A549 (cell line): Measurements from ENCODE around the gene PRR7. TPM values are rescaled to one million over a fixed set of nuclear protein-coding genes. Genes with fewer than 3 reads are reported as not detected.

Experiments used
- ATAC-seq, 2 experiments: fragments of 200-7000 bp in 1 of 2; fragments of >200 bp in 1 of 2; cut with Nextera tagmentation in 1 of 2; cut with Tn5 transposase in 1 of 2; 3 replicates each; pipeline versions ENCODE4 v1.8.0 to v1.9.1; 2018 to 2020; ENCODE audit warnings: mild to moderate bottlenecking in 1 of 2, moderate library complexity in 1 of 2
- CTCF ChIA-PET: fragments of 300-600 bp; sonication (Branson Sonifier 250); formaldehyde crosslinking; extraction: SDS; loops from one replicate; lab custom pipeline; 2021; ENCODE audit warnings: antibody characterized with exemption, inconsistent platforms; lab: Yijun Ruan, JAX
- POLR2A ChIA-PET: fragments of 350-600 bp; formaldehyde crosslinking; extraction: SDS; loops from one replicate; lab custom pipeline; 2021; ENCODE audit warnings: antibody characterized with exemption, inconsistent platforms; lab: Yijun Ruan, JAX
- DNase-seq, 2 experiments: peaks; one replicate each; pipeline versions ENCODE4 v3.0.0 to v3.0.0-alpha.2; 2011 to 2016; ENCODE audit warnings: low read depth in 1 of 2, low spot score in 1 of 2
- FAIRE-seq: peaks from 2 replicates; lab custom pipeline; 2011; peaks lifted over from hg19 to GRCh38; lab: Jason Lieb, UNC
- H3K27ac ChIP-seq, 2 experiments: fragments of >200 bp; sonication (Bioruptor Twin); formaldehyde crosslinking; 3 replicates each; pipeline ENCODE4 v1.5.1; 2016 to 2017
- H3K4me1 ChIP-seq: fragments of >200 bp; sonication (Bioruptor Twin); formaldehyde crosslinking; 3 replicates; pipeline ENCODE4 v1.6.1; 2016
- H3K4me2 ChIP-seq: fragments of >200 bp; sonication (Bioruptor Twin); formaldehyde crosslinking; 3 replicates; pipeline ENCODE4 v1.6.1; 2016
- H3K4me3 ChIP-seq: fragments of >200 bp; sonication (Bioruptor Twin); formaldehyde crosslinking; 3 replicates; pipeline ENCODE4 v1.5.1; 2016
- H3K9me3 ChIP-seq: fragments of >200 bp; sonication (Bioruptor Twin); formaldehyde crosslinking; 3 replicates; pipeline ENCODE4 v1.6.1; 2016
- ATOH8 ChIP-seq: fragments of 250-450 bp; sonication (Bioruptor Pico); IDR thresholded peaks from 2 replicates; pipeline ENCODE4 v1.5.0; 2020; ENCODE audit warnings: low read depth, mild to moderate bottlenecking, moderate library complexity
- CBX2 ChIP-seq: fragments of 200-600 bp; sonication (generic); IDR thresholded peaks from 2 replicates; pipeline ENCODE4 v1.6.1; 2016; ENCODE audit warnings: low read depth, mild to moderate bottlenecking, borderline replicate concordance
- CEBPB ChIP-seq, 2 experiments: fragments of >200 bp in 1 of 2; sonication (Bioruptor Twin) in 1 of 2; formaldehyde crosslinking in 1 of 2; IDR thresholded peaks; 2 replicates each; pipeline ENCODE4 v1.6.1; 2012 to 2016
- ESRRA ChIP-seq: fragments of 150-350 bp; IDR thresholded peaks from 2 replicates; pipeline ENCODE4 v1.6.1; 2014; ENCODE audit warnings: mild to moderate bottlenecking, low read length, borderline replicate concordance
- FOSB ChIP-seq: fragments of 250-450 bp; sonication (Bioruptor Pico); IDR thresholded peaks from 2 replicates; pipeline ENCODE4 v1.5.0; 2020; ENCODE audit warnings: mild to moderate bottlenecking, moderate library complexity
- GATA3 ChIP-seq: IDR thresholded peaks from 2 replicates; pipeline ENCODE4 v1.6.1; 2012; ENCODE audit warnings: borderline replicate concordance
- HOXA7 ChIP-seq: fragments of 250-450 bp; sonication (Bioruptor Pico); IDR thresholded peaks from 2 replicates; pipeline ENCODE4 v1.5.0; 2020; ENCODE audit warnings: mild to moderate bottlenecking, moderate library complexity
- HOXB5 ChIP-seq: fragments of 250-450 bp; sonication (Bioruptor Pico); IDR thresholded peaks from 2 replicates; pipeline ENCODE4 v1.5.0; 2020; ENCODE audit warnings: mild to moderate bottlenecking, moderate library complexity
- JUN ChIP-seq, 2 experiments: fragments of >200 bp; sonication (Bioruptor Twin); formaldehyde crosslinking; IDR thresholded peaks; 2 replicates in 1 of 2; 3 replicates in 1 of 2; pipeline ENCODE4 v1.6.1; 2016 to 2017
- KDM5A ChIP-seq: fragments of 200-600 bp; sonication (generic); IDR thresholded peaks from 2 replicates; pipeline ENCODE4 v1.6.1; 2016; ENCODE audit warnings: antibody characterized with exemption, mild to moderate bottlenecking
- MAZ ChIP-seq: fragments of 150-350 bp; IDR thresholded peaks from 2 replicates; pipeline ENCODE4 v1.6.1; 2014; ENCODE audit warnings: antibody characterized with exemption, low read depth, low read length, borderline replicate concordance
- NFE2L2 ChIP-seq: fragments of 150-350 bp; conservative IDR thresholded peaks from 2 replicates; pipeline ENCODE4 v1.6.1; 2014; ENCODE audit warnings: low read length
- NPAS2 ChIP-seq: fragments of 250-450 bp; sonication (Bioruptor Pico); IDR thresholded peaks from 2 replicates; pipeline ENCODE4 v1.8.0; 2022; ENCODE audit warnings: mild to moderate bottlenecking, moderate library complexity, borderline replicate concordance
- PBX3 ChIP-seq: IDR thresholded peaks from 2 replicates; pipeline ENCODE4 v1.6.1; 2012
- POLR2AphosphoS2 ChIP-seq: conservative IDR thresholded peaks from 2 replicates; pipeline ENCODE4 v1.6.1; 2012; ENCODE audit warnings: low read length, improper control_type of control experiment, inconsistent platforms
- RAD21 ChIP-seq, 2 experiments: fragments of >200 bp in 1 of 2; sonication (Bioruptor Twin) in 1 of 2; formaldehyde crosslinking in 1 of 2; IDR thresholded peaks in 1 of 2; conservative IDR thresholded peaks in 1 of 2; 2 replicates in 1 of 2; 3 replicates in 1 of 2; pipeline ENCODE4 v1.6.1; 2012 to 2018; ENCODE audit warnings: inconsistent platforms in 1 of 2
- RARB ChIP-seq: fragments of 250-450 bp; sonication (Bioruptor Pico); IDR thresholded peaks from 2 replicates; pipeline ENCODE4 v1.8.0; 2021; ENCODE audit warnings: mild to moderate bottlenecking, moderate library complexity
- RCOR1 ChIP-seq: fragments of 150-350 bp; IDR thresholded peaks from 2 replicates; pipeline ENCODE4 v1.6.1; 2014; ENCODE audit warnings: antibody characterized with exemption, low read length, low read depth
- RFX5 ChIP-seq: fragments of 450-650 bp; IDR thresholded peaks from 2 replicates; pipeline ENCODE4 v1.7.1; 2014; ENCODE audit warnings: antibody characterized with exemption, mild to moderate bottlenecking, moderate library complexity
- SMC3 ChIP-seq: fragments of >200 bp; sonication (Bioruptor Twin); formaldehyde crosslinking; IDR thresholded peaks from 3 replicates; pipeline ENCODE4 v1.6.1; 2018; ENCODE audit warnings: inconsistent platforms
- TFCP2L1 ChIP-seq: fragments of 250-450 bp; sonication (Bioruptor Pico); IDR thresholded peaks from 2 replicates; pipeline ENCODE4 v1.5.0; 2021; ENCODE audit warnings: mild to moderate bottlenecking
- TP53 ChIP-seq: fragments of 250-450 bp; sonication (Bioruptor Pico); IDR thresholded peaks from 2 replicates; pipeline ENCODE4 v1.5.0; 2021; ENCODE audit warnings: mild to moderate bottlenecking, moderate library complexity
- ZC3H11A ChIP-seq: fragments of 450-650 bp; IDR thresholded peaks from 2 replicates; pipeline ENCODE4 v1.6.1; 2014; ENCODE audit warnings: antibody characterized with exemption, mild to moderate bottlenecking
- ZFP36 ChIP-seq: fragments of 450-650 bp; IDR thresholded peaks from 2 replicates; pipeline ENCODE4 v1.6.1; 2014; ENCODE audit warnings: borderline replicate concordance; ENCODE audit not compliant: partially characterized antibody
- ZNF302 ChIP-seq: fragments of 250-450 bp; sonication (Bioruptor Pico); IDR thresholded peaks from 2 replicates; pipeline ENCODE4 v1.9.0; 2021; ENCODE audit warnings: inconsistent platforms, mild to moderate bottlenecking, moderate library complexity
- WGBS: methylation state at CpG from one replicate; pipeline ENCODE4 v1.1.6; 2017; ENCODE audit errors: missing lambda C conversion rate; 5-methylcytosine and 5-hydroxymethylcytosine counted together
- polyA plus RNA-seq, 4 experiments: library from polyadenylated mRNA; depleted of rRNA in 3 of 4; stranded (reverse); fragments of >200 nt; fragmentation: RNase III in 1 of 4; extraction: RNeasy Plus Mini Kit Qiagen cat#74134 plus additional on column Dnase treatment in 1 of 4; gene quantifications; 2 replicates in 3 of 4; 3 replicates in 1 of 4; pipeline ENCODE4 v1.2.3, GENCODE V29; 2011 to 2017
- TF ChIP-seq, protein P1 (sequence below): fragments of 200-600 bp; sonication (generic); IDR thresholded peaks from 2 replicates; pipeline ENCODE4 v1.6.1; 2016; ENCODE audit warnings: antibody characterized with exemption, mild to moderate bottlenecking, moderate library complexity

PRR7 gene
- polyA plus RNA-seq, 2 of the 4 experiments (the other 2 are of a cell fraction): 2.2 to 11.0 TPM

GRCh38 chr5:177434437-177434836 lies 12.2 kb upstream of the PRR7 start:
- H3K9me3 ChIP-seq: no peaks in the 10 kb centered on the region
- no peak overlapping the region for H3K4me2 ChIP-seq
- POLR2A ChIA-PET: no interaction called here
- peak overlapping the region in 1 of 2 experiments; percentile 1; a peak in 1 of 6 replicates for H3K27ac ChIP-seq
- DNase-seq (no peak), ATAC-seq (peak in 1 of 2 experiments; percentile 9; a peak in 3 of 6 replicates), FAIRE-seq (no peak)
- CTCF ChIA-PET: interaction anchor here (1.0 to 36.0 kb wide), 5 partner anchors 10 to 116 kb away, joined by 3 to 871 read pairs (median 12); partner anchors contain the start of gene PRR7
- WGBS: 81% methylated on average over 6 of the region's 8 CpGs
- TF ChIP-seq FOSB: no peak
- TF ChIP-seq CEBPB (IDR thresholded peaks at IDR 0.05): no peak
- TF ChIP-seq TP53 (CRISPR knock-in tag): no peak
- TF ChIP-seq RAD21 (conservative IDR thresholded peaks at IDR 0.05 in 1 of 2, IDR thresholded peaks at IDR 0.05 in 1 of 2): no peak
- TF ChIP-seq NPAS2 (CRISPR knock-in tag): no peak
- TF ChIP-seq HOXB5 (CRISPR knock-in tag): no peak
- no peak for TF ChIP-seq GATA3
- TF ChIP-seq ZC3H11A: no peak
- no peak for TF ChIP-seq CBX2
- H3K4me3 ChIP-seq: no peak overlapping the region
- no peaks in the 10 kb centered on the region for H3K4me1 ChIP-seq

GRCh38 chr5:177434942-177435738 lies 11.5 kb upstream of the PRR7 start:
- FAIRE-seq (no peak), DNase-seq (no peak), ATAC-seq (no peak; a peak in 1 of 6 replicates)
- Histone ChIP-seq H3K27ac (no peak overlapping the region; a peak in 1 of 6 replicates), H3K4me2 (no peak overlapping the region), H3K4me3 (no peak overlapping the region), H3K4me1 (no peaks in the 10 kb centered on the region), H3K9me3 (no peaks in the 10 kb centered on the region)
- CTCF ChIA-PET: interaction anchor here (1.0 to 36.0 kb wide), 6 partner anchors 11 to 117 kb away, joined by 3 to 871 read pairs (median 77); partner anchors contain the start of gene PRR7
- WGBS: 88% methylated on average over 19 of the region's 20 CpGs
- TF ChIP-seq RFX5 (no peak), PBX3 (0 out of 2 replicates have a peak, but pooled peaks have one; percentile 36)
- TF ChIP-seq, all 56 proteins: peak for 1
- POLR2A ChIA-PET: no interaction called here

DNA sequence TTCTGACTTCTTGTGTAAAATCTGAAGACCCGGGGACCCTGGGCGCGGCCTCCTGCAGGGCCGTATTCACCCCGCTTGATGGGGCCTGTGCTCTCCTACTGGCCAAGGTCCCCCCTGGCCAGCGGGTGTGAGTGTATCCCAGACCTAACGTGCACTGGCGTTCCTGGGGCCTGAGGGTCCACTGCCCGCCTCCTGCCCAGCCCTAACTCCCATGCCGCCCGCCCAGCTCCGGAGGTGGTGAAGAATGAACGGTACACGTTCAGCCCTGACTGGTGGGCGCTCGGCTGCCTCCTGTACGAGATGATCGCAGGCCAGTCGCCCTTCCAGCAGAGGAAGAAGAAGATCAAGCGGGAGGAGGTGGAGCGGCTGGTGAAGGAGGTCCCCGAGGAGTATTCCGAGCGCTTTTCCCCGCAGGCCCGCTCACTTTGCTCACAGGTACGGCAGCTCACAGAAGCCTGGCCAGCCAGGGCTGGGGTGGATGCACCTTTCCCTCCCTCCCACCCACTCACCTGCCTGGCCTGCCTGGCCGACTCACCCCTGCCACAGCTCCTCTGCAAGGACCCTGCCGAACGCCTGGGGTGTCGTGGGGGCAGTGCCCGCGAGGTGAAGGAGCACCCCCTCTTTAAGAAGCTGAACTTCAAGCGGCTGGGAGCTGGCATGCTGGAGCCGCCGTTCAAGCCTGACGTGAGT lies 10.6 kb upstream of the PRR7 start:
- Histone ChIP-seq H3K4me3 (no peak overlapping the region), H3K4me1 (no peaks in the 10 kb centered on the region), H3K9me3 (no peaks in the 10 kb centered on the region), H3K27ac (no peak overlapping the region), H3K4me2 (no peak overlapping the region)
- POLR2A ChIA-PET: interaction anchor here (1.7 kb wide), 1 partner anchor 10 kb away, joined by 13 read pairs; the partner anchor contains the start of gene GRK6
- WGBS: 93% methylated on average over 27 of the region's 37 CpGs
- CTCF ChIA-PET: interaction anchor here (2.6 to 25.5 kb wide), 4 partner anchors 11 to 46 kb away, joined by 6 to 871 read pairs (median 250); partner anchors contain the start of genes F12, GRK6, PFN3 and PRR7
- TF ChIP-seq GATA3: no peak
- no peak for TF ChIP-seq SMC3
- no peak for TF ChIP-seq POLR2AphosphoS2
- no peak for TF ChIP-seq KDM5A
- TF ChIP-seq CEBPB (IDR thresholded peaks at IDR 0.05): no peak
- no peak for TF ChIP-seq TFCP2L1 (CRISPR knock-in tag)
- no peak for TF ChIP-seq ZFP36
- TF ChIP-seq ZNF302: no peak
- TF ChIP-seq HOXB5 (CRISPR knock-in tag): no peak
- TF ChIP-seq JUN (IDR thresholded peaks at IDR 0.05): no peak
- no peak for TF ChIP-seq ATOH8 (CRISPR knock-in tag)
- TF ChIP-seq ESRRA: no peak
- no peak for TF ChIP-seq NFE2L2
- TF ChIP-seq, protein P1, sequence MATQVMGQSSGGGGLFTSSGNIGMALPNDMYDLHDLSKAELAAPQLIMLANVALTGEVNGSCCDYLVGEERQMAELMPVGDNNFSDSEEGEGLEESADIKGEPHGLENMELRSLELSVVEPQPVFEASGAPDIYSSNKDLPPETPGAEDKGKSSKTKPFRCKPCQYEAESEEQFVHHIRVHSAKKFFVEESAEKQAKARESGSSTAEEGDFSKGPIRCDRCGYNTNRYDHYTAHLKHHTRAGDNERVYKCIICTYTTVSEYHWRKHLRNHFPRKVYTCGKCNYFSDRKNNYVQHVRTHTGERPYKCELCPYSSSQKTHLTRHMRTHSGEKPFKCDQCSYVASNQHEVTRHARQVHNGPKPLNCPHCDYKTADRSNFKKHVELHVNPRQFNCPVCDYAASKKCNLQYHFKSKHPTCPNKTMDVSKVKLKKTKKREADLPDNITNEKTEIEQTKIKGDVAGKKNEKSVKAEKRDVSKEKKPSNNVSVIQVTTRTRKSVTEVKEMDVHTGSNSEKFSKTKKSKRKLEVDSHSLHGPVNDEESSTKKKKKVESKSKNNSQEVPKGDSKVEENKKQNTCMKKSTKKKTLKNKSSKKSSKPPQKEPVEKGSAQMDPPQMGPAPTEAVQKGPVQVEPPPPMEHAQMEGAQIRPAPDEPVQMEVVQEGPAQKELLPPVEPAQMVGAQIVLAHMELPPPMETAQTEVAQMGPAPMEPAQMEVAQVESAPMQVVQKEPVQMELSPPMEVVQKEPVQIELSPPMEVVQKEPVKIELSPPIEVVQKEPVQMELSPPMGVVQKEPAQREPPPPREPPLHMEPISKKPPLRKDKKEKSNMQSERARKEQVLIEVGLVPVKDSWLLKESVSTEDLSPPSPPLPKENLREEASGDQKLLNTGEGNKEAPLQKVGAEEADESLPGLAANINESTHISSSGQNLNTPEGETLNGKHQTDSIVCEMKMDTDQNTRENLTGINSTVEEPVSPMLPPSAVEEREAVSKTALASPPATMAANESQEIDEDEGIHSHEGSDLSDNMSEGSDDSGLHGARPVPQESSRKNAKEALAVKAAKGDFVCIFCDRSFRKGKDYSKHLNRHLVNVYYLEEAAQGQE: no peak
- no peak for TF ChIP-seq RCOR1
- TF ChIP-seq MAZ: no peak
- no peak for TF ChIP-seq HOXA7 (CRISPR knock-in tag)
- TF ChIP-seq RARB: no peak
- DNase-seq (no peak), FAIRE-seq (no peak), ATAC-seq (no peak)
